Measurements from ENCODE around the gene ARCN1. TPM values are rescaled to one million over a fixed set of nuclear protein-coding genes. Genes with fewer than 3 reads are reported as not detected.

Gene ARCN1
- total RNA-seq, 1 donor = 172 TPM

DNA sequence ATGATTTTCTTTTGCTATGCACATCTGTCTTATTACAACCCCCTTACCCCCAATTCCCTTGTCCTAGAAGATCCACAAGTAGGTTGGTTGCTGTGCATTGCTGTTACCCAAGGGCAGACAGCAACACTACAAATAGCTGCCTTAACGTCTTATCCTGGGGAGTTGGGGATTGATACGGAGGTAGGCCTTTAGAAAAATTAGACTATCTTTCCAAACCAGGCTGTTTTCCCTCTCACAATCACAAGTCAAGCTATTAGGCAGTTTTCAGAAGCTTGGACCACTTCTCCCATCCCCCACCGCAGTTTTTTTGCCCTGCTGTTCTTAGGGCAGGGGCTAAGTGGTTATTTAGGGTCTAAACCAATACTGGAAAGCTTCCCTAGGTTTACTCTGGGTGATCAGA, 32.4 kb downstream of the ARCN1 start:
- TF ChIP-seq, protein P1, sequence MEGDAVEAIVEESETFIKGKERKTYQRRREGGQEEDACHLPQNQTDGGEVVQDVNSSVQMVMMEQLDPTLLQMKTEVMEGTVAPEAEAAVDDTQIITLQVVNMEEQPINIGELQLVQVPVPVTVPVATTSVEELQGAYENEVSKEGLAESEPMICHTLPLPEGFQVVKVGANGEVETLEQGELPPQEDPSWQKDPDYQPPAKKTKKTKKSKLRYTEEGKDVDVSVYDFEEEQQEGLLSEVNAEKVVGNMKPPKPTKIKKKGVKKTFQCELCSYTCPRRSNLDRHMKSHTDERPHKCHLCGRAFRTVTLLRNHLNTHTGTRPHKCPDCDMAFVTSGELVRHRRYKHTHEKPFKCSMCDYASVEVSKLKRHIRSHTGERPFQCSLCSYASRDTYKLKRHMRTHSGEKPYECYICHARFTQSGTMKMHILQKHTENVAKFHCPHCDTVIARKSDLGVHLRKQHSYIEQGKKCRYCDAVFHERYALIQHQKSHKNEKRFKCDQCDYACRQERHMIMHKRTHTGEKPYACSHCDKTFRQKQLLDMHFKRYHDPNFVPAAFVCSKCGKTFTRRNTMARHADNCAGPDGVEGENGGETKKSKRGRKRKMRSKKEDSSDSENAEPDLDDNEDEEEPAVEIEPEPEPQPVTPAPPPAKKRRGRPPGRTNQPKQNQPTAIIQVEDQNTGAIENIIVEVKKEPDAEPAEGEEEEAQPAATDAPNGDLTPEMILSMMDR (IDR thresholded peaks at IDR 0.05; ENCODE audit: extremely low read depth, low read depth, low read length) = no peak
- DNase-seq (ENCODE audit: insufficient read length, low spot score, missing footprints) = no peak
- Histone ChIP-seq H3K4me1 (ENCODE audit: insufficient read depth, low read length) (peaks cover 41% of the 10 kb centered on the region), H3K36me3 (ENCODE audit: insufficient read depth, low read length) (peaks cover 37% of the 10 kb centered on the region), H3K79me2 (ENCODE audit: insufficient read depth, low read length) (peaks cover 24% of the 10 kb centered on the region), H3K27me3 (ENCODE audit: insufficient read depth, low read length) (no peaks in the 10 kb centered on the region), H3K4me3 (ENCODE audit: insufficient read depth, low read length) (no peak overlapping the region), H3K9me3 (ENCODE audit: low read depth, low read length) (no peaks in the 10 kb centered on the region), H4K20me1 (ENCODE audit: insufficient read depth, low read length) (no peaks in the 10 kb centered on the region), H3K27ac (ENCODE audit: low read depth, low read length) (peak overlapping the region; percentile 94), H3K4me2 (ENCODE audit: insufficient read depth, low read length) (peak overlapping the region; percentile 58), H2AFZ (ENCODE audit: low read length) (no peak overlapping the region)

DNA sequence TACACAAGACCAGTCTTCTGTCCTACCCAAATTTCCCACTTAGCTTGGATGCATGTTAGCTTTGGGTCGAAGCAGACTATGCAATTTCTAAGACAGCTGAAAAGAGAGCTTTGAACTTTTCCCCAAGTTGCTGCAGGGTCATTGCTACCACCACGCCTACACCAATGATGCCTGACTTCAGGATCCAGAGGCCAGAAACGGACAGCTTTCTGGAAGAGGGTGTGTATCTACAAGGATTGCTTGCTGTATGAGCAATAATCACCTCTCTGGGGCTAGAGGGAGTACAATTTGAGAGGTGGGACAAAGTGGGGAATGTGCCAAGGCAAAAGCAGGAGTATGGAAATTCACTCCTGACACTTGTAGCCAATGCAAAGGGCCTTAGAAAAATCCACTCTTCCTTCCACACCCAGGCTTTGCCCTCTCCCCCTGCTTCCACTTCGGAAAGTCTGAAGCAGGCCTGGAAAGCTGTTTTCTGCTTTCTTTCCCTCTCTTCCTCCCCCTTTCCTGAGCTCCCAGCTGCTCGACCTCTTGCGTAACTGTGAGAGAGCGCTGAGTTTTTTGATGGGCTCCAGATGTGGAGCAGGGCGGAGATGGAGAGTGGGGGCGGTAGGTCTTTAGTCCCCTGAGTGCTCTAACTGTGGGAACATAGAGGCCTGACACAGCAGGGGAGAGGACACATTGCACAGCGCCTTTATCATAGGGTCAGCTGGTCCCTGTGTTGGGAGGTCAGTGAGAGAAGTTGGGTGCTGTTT, 33.1 kb downstream of the ARCN1 start:
- Histone ChIP-seq H3K9me3 (ENCODE audit: low read depth, low read length) (no peaks in the 10 kb centered on the region), H2AFZ (ENCODE audit: low read length) (no peak overlapping the region), H3K27ac (ENCODE audit: low read depth, low read length) (peak overlapping the region; percentile 94), H3K79me2 (ENCODE audit: insufficient read depth, low read length) (peaks cover 26% of the 10 kb centered on the region), H3K4me2 (ENCODE audit: insufficient read depth, low read length) (peak overlapping the region; percentile 58), H3K4me1 (ENCODE audit: insufficient read depth, low read length) (peaks cover 47% of the 10 kb centered on the region), H3K4me3 (ENCODE audit: insufficient read depth, low read length) (peak overlapping the region; percentile 9), H3K36me3 (ENCODE audit: insufficient read depth, low read length) (peaks cover 29% of the 10 kb centered on the region), H3K27me3 (ENCODE audit: insufficient read depth, low read length) (no peaks in the 10 kb centered on the region), H4K20me1 (ENCODE audit: insufficient read depth, low read length) (no peaks in the 10 kb centered on the region)
- DNase-seq (ENCODE audit: insufficient read length, low spot score, missing footprints) = peak; percentile 94
- TF ChIP-seq, protein P1 (IDR thresholded peaks at IDR 0.05; ENCODE audit: extremely low read depth, low read depth, low read length) = no peak

DNA sequence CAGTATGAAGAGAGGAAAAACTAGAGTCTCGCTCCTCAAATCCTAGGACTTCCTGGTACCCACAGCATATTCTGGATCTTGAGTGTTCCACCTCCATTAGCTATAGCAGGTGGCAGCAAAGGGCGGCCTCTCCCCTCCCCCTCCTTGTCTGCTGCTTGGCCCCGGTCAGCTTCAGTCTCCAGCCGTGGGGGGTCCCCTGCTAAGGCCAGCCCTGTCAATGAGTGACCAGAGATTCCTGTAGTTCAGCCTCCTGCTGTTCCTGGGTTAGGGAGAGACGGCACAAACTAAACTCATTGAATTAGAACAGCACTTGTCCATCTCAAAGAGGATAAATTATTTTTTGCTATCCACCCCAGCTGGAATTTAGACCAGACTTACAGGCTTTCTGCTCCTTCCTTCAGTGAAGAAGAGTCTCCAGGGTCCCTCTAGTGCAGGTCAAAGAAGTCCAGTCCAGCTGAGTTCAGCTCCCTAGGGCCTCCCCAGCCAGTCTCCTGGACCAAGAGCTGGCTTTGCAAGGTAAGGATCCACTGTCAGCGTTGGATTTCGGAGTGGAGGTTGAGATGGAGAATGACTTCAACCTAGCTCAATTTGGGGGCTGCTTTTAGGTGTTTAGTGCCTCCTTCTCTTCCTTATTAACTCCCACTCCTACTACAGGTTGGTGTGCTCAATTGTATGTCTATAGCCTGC, 34.1 kb downstream of the ARCN1 start:
- no peak for DNase-seq (ENCODE audit: insufficient read length, low spot score, missing footprints)
- Histone ChIP-seq H3K4me1 (ENCODE audit: insufficient read depth, low read length) (peaks cover 54% of the 10 kb centered on the region), H3K36me3 (ENCODE audit: insufficient read depth, low read length) (peaks cover 22% of the 10 kb centered on the region), H4K20me1 (ENCODE audit: insufficient read depth, low read length) (no peaks in the 10 kb centered on the region), H3K79me2 (ENCODE audit: insufficient read depth, low read length) (peaks cover 35% of the 10 kb centered on the region), H3K4me3 (ENCODE audit: insufficient read depth, low read length) (peak overlapping the region; percentile 9), H3K9me3 (ENCODE audit: low read depth, low read length) (no peaks in the 10 kb centered on the region), H3K4me2 (ENCODE audit: insufficient read depth, low read length) (peak overlapping the region; percentile 58), H2AFZ (ENCODE audit: low read length) (no peak overlapping the region), H3K27ac (ENCODE audit: low read depth, low read length) (peak overlapping the region; percentile 94), H3K27me3 (ENCODE audit: insufficient read depth, low read length) (no peaks in the 10 kb centered on the region)
- TF ChIP-seq, protein P1 (IDR thresholded peaks at IDR 0.05; ENCODE audit: extremely low read depth, low read depth, low read length) = no peak

DNA sequence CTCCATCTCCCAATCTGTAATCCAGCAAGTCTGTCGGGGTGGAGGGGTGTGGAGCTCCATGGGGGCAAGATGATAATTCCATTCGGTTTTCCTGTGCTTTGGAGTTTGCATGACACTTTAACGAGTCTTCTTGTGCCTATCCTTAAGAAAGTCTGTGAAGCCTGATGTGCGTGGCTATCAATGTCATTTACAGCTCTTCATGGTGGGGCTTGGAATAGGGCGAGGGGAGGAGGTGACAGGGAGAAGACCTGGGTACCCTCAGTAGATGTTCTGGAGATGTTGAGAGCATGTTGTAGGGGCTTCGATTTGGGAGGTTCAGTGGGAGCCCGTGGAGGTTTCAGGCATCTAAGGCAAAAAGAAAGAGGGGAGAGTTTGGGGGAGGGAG, 34.6 kb downstream of the ARCN1 start:
- Histone ChIP-seq H3K4me3 (ENCODE audit: insufficient read depth, low read length) (no peak overlapping the region), H4K20me1 (ENCODE audit: insufficient read depth, low read length) (no peaks in the 10 kb centered on the region), H2AFZ (ENCODE audit: low read length) (no peak overlapping the region)

More for the DNA sequence above, 34.6 kb downstream of the ARCN1 start:
- DNase-seq (ENCODE audit: insufficient read length, low spot score, missing footprints) = no peak
- peak overlapping the region; percentile 30 for H3K4me2 ChIP-seq (ENCODE audit: insufficient read depth, low read length)
- no peaks in the 10 kb centered on the region for H3K27me3 ChIP-seq (ENCODE audit: insufficient read depth, low read length)
- TF ChIP-seq, protein P1 (IDR thresholded peaks at IDR 0.05; ENCODE audit: extremely low read depth, low read depth, low read length) = no peak
- peaks cover 35% of the 10 kb centered on the region for H3K79me2 ChIP-seq (ENCODE audit: insufficient read depth, low read length)
- H3K36me3 ChIP-seq (ENCODE audit: insufficient read depth, low read length) = peaks cover 16% of the 10 kb centered on the region
- no peaks in the 10 kb centered on the region for H3K9me3 ChIP-seq (ENCODE audit: low read depth, low read length)
- peak overlapping the region; percentile 94 for H3K27ac ChIP-seq (ENCODE audit: low read depth, low read length)
- H3K4me1 ChIP-seq (ENCODE audit: insufficient read depth, low read length) = peaks cover 55% of the 10 kb centered on the region
